GM19239 (cell line): ENCODE results near the gene RNASE4.

Experiments used
- DNase-seq: peaks from one replicate; pipeline ENCODE4 v3.0.0; 2011; ENCODE audit warnings: low spot score; ENCODE audit not compliant: insufficient read length
- FAIRE-seq: peaks from 2 replicates; lab custom pipeline; 2011; peaks lifted over from hg19 to GRCh38; lab: Jason Lieb, UNC

RNASE4 gene

DNA sequence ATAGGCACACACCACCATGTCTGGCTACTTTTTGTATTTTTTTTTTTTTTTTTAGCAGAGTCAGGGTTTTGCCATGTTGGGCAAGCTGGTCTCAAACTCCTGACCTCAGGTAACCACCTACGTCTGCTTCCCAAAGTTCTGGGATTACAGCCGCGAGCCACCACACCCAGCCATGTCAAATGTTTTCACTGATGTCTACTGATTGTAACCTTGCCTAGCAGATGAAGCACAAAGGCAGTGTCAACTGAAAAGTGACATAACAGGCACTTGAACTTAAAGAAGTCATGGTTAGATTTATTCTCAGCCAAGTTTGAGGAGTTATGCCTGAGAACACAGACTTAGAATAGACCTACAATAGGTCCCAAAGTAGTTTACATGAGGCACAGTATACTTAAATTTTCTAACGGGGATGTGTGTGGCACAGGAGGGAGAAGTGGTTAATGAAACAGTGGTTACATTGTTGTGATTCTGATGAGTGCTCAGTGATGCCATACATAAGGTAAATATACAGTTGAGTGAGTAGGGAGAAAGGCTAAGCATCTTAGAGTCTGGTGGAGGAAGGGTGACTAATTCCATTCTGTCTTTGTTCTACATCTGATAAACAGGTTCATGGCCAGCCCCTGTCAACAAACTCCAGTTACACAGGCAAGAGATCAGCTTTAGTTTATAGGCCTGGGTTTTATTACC is 12.6 kb upstream of the RNASE4 start:
- no peak for DNase-seq
- peak; percentile 42 for FAIRE-seq

DNA sequence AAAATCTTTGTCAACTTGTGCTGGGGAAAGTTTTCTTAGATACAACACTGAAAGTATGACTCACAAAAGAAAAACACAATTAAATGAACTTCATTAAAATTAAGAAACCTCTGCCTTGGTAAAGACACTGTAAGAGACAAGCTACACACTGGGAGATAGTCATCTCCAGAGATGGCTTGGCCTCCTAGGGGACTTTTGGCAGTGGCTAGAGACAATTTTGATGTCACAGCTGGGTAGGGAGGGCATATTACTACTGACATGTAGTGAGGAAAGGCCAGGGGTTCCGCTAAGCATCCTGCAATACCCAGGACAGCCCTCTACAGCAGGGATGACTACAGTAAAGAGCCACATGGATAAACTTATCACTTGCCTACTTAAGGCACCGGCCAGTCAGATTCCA is 8.7 kb upstream of the RNASE4 start:
- no peak for DNase-seq
- no peak for FAIRE-seq

DNA sequence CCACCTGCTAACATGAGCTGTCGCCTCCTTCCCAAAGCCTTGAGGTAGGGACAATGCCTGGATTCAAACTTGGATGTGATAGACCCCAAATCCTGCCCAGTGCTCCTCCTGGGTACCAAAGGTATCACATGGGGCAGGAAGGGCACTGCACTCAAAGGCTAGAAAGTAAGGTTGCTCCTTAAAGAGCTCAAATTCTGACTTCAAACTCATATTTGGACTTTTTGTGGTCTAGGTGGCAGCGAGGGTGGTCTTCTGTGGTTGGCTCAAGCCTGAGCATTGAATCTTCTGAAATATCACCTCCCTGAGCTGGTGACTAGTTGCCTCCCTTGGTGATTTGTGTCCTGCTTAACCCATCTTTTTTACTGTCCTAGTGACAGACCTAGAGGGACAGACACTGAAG is 8.3 kb upstream of the RNASE4 start:
- FAIRE-seq (no peak), DNase-seq (no peak)

DNA sequence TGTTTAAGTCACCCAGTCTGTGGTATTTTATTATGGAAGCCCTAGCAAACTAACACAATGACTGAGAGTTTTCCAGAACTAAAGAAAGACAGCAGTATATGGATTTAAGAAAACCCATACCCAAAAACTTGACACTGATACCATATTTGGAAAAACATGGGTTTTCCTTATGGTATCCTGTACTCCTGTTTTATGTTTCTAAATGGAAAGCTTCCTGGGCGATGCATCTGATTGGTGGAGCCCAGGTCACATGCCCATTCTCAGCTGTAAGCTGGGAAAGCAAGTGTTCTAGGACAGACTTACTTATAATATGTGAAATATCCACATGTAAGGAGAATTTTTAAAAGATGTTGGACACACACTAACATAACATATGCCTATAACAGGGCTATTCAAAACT is 4.5 kb upstream of the RNASE4 start:
- FAIRE-seq (no peak), DNase-seq (no peak)

DNA sequence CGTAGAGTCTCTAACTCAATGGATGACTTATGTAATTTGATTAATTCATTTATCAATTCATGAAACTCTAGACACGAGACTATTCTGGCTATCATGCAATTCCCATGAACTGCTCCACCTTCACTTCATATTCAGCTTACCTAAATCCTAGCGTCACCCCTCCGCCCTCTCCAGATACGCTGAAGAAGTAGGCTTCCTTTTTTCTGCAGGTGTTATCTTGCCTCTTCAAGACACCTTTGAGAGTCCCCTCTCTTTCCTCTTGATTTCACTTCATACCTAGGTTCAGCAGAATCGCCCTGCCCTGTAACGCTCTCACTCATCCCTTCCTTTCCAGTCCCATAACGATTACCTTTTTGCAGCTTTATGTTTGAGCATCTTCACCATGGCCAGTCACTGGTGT is 4.0 kb upstream of the RNASE4 start:
- FAIRE-seq = peak; percentile 45
- no peak for DNase-seq

DNA sequence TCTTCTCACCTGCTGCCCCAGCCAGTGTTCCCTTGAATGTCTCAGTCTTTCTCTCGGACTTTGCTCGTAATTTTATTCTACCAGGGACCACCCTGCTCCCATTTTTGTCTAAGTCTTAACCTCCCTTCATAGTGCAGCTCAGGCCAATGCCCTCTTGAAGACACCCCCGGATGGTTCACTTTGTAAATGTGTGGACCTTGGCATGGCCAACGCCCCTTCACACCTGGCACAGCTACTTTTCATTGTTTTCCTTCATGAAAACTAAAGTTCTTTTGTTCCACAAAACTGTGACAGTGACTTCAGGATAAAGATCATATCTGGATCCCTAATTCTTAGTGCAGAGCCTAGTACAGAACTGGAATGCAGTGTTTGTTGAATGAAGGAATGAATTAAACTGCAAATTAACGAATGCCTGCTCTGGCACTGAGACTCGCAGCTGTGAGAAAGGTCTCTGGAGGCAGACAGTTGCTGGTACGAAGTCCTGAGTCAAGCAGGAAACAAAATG is 3.5 kb upstream of the RNASE4 start:
- FAIRE-seq = no peak
- DNase-seq = peak; percentile 56

DNA sequence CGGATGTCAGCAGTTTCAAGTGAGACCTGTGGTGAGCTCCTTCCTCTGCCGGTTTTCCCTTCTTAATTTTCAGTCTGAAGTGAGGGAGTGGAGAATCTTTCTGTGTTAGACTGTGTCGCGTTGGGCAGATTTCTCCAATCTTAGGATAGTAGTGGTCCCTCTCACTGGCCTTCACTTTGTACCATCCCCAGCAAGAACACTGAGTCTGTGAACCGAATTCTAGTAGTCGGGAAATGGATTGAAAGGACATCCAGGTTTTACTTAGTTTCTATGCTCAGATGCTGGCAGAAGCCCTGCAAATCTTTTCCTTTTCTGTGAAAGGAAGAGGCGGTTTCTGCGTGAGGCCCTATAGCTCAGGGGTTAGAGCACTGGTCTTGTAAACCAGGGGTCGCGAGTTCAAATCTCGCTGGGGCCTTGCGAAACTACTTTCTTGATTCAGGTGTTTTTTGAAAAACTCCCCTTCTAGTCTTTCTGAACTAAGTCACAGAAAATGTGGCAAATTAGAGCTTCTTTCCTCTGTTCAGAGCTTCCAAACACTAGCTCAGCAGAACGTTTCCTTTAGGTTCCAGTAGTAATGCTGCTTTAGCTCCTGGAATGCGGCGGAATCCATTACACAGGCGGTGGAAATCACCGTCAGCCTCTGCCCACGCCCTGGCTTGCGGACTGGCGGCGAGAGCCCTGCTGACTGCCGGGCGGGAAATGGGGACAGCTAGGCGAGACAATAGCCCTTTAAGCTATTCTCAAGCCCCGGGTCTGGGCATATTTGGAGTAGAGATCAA is 2.8 kb upstream of the RNASE4 start:
- DNase-seq = peak; percentile 45

DNA sequence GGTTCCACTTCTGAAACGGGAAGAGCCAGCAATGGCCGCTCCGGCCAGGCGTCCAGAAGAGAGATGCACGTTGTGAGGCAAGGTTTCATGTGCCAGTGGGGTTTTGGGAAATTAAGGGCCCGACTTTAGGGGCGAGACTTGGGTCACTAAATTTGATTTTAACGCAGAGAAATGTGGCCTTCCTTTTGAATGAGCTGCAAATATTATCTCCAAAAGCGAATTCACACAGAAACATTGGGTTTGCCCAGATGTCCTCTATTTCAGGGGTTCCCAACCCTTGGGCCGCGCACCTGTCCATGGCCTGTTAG is 2.3 kb upstream of the RNASE4 start:
- FAIRE-seq (no peak), DNase-seq (no peak)

More for the DNA sequence above, 2.8 kb upstream of the RNASE4 start:
- peak; percentile 93 for FAIRE-seq

DNA sequence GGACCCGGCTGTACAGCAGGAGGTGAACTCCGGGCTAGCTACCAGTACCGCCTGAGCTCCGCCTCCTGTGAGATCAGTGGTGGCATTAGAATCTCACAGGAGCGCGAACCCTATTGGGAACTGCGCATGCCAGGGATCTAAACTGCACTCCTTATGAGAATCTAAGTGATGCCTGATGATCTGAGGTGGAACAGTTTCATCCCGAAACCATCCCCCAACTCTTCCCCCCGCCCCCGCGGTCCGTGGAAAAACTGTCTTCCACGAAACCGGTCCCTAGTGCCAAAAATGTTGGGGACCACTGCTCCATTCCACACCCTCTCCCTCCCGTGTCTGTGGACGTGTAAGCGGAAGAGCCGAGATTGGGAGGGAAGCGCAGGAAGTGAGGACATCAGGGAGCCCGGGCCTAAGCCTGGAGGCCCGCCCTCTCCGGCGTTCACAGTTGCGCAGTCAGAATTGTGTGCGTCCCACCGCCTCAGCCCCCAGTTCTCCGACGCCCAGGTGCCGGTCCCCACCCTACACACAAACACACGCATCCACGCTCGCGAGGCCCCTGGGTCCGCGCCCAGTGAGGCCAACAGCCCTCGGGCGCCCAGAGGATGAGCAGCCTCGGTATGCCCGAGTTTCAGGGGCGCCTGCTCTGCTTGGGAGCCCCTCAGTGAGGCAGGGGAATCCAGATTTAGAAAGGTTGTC is 1.8 kb upstream of the RNASE4 start:
- DNase-seq = no peak

DNA sequence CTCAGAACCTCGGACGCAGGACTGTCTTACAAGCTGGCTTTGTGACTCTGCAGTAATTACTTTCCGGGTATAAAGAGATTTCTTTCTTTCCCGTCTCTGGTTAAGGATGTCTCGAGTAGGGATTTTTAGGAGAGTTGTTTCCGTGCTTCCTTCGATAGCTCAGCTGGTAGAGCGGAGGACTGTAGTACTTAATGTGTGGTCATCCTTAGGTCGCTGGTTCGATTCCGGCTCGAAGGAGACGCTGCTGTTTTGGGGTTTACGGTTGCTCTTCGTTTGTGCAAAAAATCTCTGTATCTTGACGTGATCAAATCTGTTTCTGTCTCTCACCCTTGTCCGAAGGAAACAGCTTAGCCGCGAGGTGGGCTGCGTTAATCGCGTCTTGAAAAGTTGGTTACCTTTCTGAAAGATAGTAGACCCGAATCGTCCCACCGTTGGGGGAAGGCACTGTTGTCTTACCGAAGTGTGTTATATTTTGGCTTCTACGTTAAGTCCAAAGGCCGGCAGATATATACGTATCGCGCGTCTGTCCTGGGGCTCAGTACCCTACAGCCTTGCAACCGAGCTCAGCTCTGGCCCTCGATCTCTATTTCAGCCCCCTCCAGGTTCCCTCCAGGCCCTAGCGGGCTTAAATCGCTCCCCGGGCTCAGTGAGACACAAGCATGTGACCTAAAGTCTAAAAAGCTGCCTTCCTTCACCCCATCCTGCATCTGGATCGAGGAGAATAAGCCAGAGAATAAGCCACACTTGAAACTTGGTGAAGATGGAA is 1.1 kb upstream of the RNASE4 start:
- FAIRE-seq (peak; percentile 80), DNase-seq (no peak)

More for the DNA sequence above, 1.8 kb upstream of the RNASE4 start:
- peak; percentile 82 for FAIRE-seq

DNA sequence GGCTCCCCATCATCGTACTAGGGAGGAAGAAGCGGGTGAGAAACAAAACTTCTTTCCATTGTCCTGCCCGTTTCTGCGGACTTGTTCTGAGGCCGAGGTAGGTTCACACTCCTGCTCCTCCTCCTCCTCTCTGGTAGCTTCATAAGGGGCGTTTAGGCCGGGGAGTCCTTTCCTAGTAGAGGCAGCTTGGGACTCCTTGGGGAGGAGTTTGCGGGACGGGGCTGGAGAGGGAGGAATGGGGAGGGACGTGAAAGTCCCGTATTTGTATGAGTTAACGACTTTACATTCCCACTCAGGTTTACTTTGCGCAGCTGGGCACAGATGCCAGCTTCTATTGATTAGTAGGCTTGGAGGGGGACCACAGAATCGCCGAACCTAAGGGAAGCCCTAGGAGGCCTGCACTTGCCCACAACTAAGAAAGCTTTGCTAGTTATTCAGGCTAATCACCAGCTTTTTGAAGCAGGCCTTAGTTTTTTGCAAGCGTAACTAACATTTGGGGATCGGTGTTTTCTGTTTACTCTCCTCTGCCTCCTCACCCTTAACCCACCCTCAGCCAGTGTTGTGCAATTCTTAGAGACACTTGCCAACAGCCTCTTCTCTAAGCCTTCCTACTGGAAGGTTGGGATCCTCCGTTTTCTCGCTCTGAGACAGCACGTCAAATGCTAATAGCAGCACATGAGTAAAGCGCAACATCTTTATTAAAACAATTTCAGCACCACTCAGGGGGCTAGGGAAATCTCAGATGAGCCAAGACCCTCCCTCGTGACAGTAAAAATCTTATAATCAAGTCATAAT is 499 bp downstream of the RNASE4 start:
- DNase-seq = no peak
- FAIRE-seq = peak; percentile 21

DNA sequence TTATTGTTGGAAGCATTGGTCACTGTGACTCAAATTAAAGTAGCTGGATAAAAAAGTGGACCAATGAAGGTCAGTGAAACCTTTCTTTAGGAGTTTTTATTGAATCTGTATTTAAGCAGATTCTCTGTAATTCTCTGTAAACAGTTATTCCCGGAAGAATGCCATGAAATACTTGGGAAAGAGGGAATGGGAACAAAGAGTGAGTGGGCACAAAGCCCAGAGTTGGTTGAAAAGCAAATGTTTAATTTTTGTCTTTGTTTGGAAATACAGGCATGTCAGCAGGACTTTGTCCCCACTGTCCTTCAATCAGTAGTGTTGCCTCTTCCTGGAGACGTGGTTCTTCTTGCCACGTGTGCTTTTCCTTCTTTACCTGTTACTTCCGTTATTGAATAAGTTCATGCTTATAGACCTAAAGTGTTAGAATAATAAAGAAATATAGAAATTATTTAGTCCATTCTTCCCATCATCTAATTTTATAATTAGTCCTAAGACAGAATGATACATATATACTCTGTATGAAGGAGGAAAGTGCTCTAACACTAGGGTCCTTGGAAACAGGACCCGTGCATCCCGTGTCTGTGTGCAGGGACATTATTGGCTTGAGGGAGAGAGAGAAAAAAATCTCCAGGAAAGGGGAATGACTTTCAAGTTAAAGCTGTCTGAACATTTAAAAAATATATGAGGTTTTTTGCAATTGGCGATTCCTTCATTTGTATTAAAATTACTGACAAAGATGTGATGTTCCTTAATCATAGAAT is 2.2 kb downstream of the RNASE4 start:
- no peak for FAIRE-seq
- no peak for DNase-seq

DNA sequence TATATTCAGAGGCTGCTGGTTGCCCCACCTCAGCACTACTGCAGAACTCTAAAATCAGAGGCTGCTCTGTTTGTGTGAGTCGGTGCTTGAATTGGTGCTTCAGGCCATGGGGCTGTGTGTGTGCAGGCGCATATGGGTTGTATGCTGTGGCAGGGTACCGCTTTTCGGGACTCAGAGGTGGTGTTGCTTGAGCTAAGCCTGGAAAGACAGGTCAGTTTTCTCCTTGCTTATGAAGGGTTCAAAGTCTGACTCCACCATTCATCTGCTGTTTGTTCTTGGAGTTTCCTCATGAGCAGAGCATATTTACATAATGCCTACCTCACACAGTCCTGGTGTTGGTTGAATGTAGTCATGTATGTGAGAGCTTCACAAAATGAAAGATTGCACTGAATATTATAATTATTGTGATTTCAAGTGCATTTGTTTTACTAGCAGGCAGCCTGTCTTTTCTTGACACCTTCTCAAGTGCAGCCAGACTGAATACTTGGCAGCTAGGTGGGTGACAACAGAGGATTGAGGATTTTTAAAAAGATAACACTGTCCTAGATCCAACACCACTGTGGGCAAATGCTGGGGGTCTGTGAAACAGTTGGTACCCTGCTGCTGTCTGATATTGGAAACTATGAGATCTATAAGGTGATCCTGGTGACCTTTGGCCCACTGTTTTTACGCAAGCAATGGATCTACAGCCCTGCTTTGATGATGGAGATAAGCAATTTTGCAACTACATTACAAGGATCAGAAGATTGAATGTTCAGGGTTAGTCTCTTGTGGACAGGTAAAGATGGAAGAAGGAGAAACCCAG is 3.2 kb downstream of the RNASE4 start:
- FAIRE-seq = no peak
- no peak for DNase-seq

DNA sequence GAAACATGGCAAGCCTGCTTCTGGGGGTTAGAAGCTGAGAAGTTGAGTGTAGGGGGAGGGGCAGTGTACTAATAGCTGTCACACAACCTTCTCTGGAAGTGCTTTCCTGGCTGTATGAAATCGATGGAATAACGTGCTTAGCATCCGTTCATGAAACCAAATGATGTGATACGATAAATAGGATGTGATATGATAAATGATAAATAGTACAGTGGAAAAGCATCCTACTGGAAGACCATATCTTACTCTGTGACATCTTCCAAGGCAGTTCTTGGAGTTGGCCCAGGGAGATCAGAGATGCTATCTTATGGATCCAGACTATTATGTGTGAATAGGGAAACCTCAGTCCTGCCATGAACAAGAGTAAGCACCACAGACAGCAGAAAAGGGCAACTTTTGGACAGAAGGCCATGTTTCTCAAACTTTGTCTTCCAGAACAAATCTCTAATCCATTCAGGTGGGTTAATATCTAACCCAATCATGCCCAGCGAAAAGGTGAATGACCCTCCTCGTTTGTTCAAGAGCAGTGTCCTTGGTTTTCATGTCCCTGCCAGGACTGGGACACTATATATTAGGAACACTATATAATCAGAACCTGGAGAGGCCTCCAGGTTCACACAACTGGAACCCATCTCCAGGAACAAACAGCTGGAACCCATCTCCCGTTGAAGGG is 3.9 kb downstream of the RNASE4 start, which contains the start of gene ANG:
Gene ANG (plus strand): TSS at position 598 of the 673 bp plus-strand sequence. CDS start 4,801 bp downstream, outside the sequence.
- no peak for FAIRE-seq
- no peak for DNase-seq

DNA sequence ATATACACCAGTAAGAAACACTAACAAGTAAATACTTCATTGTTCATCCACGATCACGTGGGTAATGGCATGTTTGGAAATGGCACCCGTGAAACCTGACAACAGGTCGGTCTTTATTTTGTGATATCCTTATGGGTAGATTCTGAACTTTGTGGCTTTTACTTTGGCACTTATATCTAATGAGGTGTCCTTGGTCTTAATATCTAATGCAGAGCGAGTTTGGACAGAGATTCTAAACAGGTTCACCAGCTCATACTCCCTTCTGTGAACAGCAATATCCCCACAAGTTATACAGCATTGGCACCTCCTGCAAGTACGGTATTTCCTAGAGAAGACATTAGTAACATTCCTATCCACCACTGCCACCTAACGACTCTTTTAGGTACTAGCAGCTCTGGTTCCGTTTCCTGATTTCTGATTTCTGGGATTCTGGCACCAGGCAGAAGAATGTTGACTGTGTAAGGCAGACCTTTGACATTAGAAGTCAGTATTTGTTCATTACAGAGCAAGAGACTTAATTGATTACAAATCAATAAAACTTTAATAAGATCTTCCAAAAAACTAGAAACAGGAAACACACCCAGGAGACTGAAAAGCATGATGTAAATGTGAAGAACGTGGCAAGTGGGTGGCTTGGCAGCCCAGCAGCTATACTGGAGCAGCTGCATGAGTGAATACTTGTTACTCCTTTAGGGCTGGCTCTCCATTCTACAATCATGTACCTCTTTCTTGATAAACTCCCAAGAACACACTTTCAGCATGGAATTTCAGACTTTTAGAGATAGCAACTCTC is 6.7 kb downstream of the RNASE4 start:
- DNase-seq (peak; percentile 45), FAIRE-seq (peak; percentile 96)

DNA sequence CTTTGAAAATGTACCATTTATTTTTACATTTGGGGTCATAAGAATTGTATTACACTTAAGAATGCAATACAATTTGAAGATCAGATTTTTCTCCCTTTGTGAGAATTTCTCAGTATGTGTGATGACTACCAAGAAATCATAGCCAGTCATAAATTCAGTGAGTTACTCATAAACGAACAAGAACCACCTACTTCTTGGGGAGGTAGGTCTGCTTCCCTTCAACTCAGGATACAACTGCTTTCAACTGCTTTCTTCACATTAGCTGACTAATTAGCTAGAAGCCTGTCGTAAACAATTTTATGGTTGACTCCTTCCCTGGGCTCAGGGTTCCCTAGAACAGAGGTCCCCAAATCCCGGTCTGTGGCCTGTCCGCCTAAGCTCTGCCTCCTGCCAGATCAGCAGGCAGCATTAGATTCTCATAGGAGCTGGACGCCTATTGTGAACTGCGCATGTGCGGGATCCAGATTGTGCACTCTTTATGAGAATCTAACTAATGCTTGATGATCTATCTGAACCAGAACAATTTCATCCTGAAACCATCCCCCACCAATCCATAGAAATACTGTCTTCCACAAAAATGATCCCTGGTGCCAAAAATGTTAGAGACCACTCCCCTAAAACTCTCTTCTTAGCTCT is 7.9 kb downstream of the RNASE4 start:
- DNase-seq (no peak), FAIRE-seq (no peak)
